ENCODE data around the gene PEX26. TPM values are rescaled to one million over a fixed set of nuclear protein-coding genes. Genes with fewer than 3 reads are reported as not detected.

The PEX26 gene
- total and polyA plus RNA-seq, 2 donors (not counting 3 experiments of a cell fraction or from before 2014, with no cell fraction given): 25.6 to 44.4 TPM

DNA sequence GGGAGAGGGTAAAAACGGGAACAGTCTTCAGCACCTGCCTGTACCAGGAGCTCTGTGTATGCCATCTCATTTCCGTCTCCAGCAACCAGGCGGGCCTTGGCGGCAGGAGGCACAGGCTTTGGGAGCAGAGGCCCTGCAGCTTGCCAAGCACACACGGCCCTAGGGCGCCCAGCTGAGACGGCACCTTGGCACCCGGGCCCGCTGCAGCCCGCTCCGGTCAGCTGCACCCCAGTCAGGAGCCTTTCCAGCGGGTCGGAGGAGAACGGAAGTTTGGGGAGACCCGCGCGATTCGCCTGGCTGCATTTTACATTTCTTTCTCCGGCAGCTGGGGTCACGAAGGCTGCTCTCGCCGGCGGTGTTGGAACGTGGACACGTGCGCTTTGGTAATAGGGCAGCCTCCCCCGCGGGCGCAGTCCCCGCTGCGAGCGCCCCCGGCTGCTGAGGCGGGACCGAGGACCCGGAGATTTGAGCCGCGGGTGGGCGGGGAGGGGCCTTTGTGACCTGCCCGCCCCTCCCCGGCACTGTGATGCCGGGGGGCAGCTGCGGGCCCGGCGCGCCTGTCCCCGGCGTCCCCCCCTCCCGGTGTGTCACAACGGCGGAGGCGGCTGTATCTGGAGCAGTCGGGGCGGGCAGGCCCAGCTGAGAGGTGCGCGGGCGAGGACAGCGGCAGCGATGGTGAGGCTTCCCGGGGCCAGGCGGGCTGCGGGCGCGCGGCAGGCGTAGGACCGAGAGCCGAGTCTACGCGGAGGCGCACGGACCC lies 32.6 kb downstream of the PEX26 start, which contains the start of gene TUBA8:
Gene TUBA8 (plus strand): TSS at position 616 of the 760 bp plus-strand sequence. CDS start 57 bp downstream, at position 673.
- BruUV-seq (replicated peaks): no TSS peak
- H4K20me1 ChIP-seq (replicated peaks; ENCODE audit: control insufficient read depth, extremely low read depth, insufficient read depth, low read length): no peaks in the 10 kb centered on the region
- intact Hi-C loops (cut with micrococcal nuclease) (no loop called here), dilution Hi-C loops (cut with MboI; ENCODE audit: extremely low pct_ligation_motif_present, low sequenced_read_pairs) (no loop called here)
- H3K9me3 ChIP-seq (replicated peaks; ENCODE audit: control insufficient read depth, insufficient read depth, low read length): no peaks in the 10 kb centered on the region
- H3K27me3 ChIP-seq (ENCODE audit: control insufficient read depth in 2 of 2, insufficient read depth in 2 of 2, low read length in 2 of 2): no peaks in the 10 kb centered on the region
- DNase-seq (ENCODE audit: low read depth, low spot score) (peak; percentile 29), FAIRE-seq (peak; percentile 68)
- peaks cover 19% of the 10 kb centered on the region for H3K4me1 ChIP-seq (ENCODE audit: control insufficient read depth, extremely low read depth, insufficient read depth, low read length)
- POLR2A ChIA-PET: no interaction called here
- H3K9ac ChIP-seq (replicated peaks; ENCODE audit: extremely low read depth, insufficient read depth, low read length): peak within 1 kb of the TSS; percentile 31
- H3K79me2 ChIP-seq (ENCODE audit: control insufficient read depth, insufficient read depth, low read length): no peaks in the 10 kb centered on the region
- no peaks in the 10 kb centered on the region for H3K9me1 ChIP-seq (replicated peaks; ENCODE audit: control insufficient read depth, extremely low read depth, insufficient read depth, low read length)
- peak within 1 kb of the TSS; percentile 39 to 67 (median 39) for H3K4me3 ChIP-seq (replicated peaks in 1 of 3; ENCODE audit: insufficient read depth in 1 of 3, low read depth in 1 of 3, low read length in 3 of 3)
- TF ChIP-seq GATA2 (IDR thresholded peaks at IDR 0.05; ENCODE audit: insufficient read depth, insufficient read length, low read depth, low read length) (no peak), FOS (IDR thresholded peaks at IDR 0.05; ENCODE audit: borderline replicate concordance, insufficient read depth, low read length) (no peak), POLR2A (IDR thresholded peaks at IDR 0.05; ENCODE audit: low read depth, low read length) (no peak), POLR2AphosphoS5 (IDR thresholded peaks at IDR 0.05; ENCODE audit: insufficient read depth, low read depth, low read length) (no peak), MYC (IDR thresholded peaks at IDR 0.05; ENCODE audit: low read depth, low read length) (no peak), JUN (IDR thresholded peaks at IDR 0.05; ENCODE audit: borderline replicate concordance, insufficient read depth, insufficient read length, low read depth) (no peak), CTCF (IDR thresholded peaks at IDR 0.05; ENCODE audit: extremely low read depth in 1 of 2, insufficient read depth in 1 of 2, low read depth in 1 of 2, low read length in 2 of 2) (no peak), EZH2 (IDR thresholded peaks at IDR 0.05; ENCODE audit: borderline replicate concordance, low read depth, low read length, severe bottlenecking) (no peak)
- TF ChIP-seq, protein P1, sequence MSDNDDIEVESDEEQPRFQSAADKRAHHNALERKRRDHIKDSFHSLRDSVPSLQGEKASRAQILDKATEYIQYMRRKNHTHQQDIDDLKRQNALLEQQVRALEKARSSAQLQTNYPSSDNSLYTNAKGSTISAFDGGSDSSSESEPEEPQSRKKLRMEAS (IDR thresholded peaks at IDR 0.05; ENCODE audit: insufficient read depth, insufficient read length): no peak
- H2AFZ ChIP-seq (ENCODE audit: low read depth, low read length): peak within 1 kb of the TSS; percentile 94
- H3K27ac ChIP-seq (ENCODE audit: insufficient read depth, low read depth, low read length): no peak within 1 kb of the TSS
- no peaks in the 10 kb centered on the region for H3K36me3 ChIP-seq (ENCODE audit: control insufficient read depth in 2 of 2, extremely low read depth in 1 of 2, insufficient read depth in 2 of 2, low read length in 2 of 2)
- CTCF ChIA-PET: interaction anchor here (1.2 to 1.8 kb wide), 3 partner anchors 11 to 34 kb away, joined by 3 to 6 read pairs (median 3); no protein-coding TSS in a partner anchor
- peak within 1 kb of the TSS; percentile 70 for H3K4me2 ChIP-seq (ENCODE audit: insufficient read depth, low read length)

Measured in endothelial cell of umbilical vein (primary cell).